ENCODE measurements around the gene USHBP1. TPM values are rescaled to one million over a fixed set of nuclear protein-coding genes. Genes with fewer than 3 reads are reported as not detected.

USHBP1 gene
- total and polyA plus RNA-seq, 2 of the 13 experiments (the other 11 are each of a cell fraction or from before 2014, with no cell fraction given), result 0.15 to 1.5 TPM

DNA sequence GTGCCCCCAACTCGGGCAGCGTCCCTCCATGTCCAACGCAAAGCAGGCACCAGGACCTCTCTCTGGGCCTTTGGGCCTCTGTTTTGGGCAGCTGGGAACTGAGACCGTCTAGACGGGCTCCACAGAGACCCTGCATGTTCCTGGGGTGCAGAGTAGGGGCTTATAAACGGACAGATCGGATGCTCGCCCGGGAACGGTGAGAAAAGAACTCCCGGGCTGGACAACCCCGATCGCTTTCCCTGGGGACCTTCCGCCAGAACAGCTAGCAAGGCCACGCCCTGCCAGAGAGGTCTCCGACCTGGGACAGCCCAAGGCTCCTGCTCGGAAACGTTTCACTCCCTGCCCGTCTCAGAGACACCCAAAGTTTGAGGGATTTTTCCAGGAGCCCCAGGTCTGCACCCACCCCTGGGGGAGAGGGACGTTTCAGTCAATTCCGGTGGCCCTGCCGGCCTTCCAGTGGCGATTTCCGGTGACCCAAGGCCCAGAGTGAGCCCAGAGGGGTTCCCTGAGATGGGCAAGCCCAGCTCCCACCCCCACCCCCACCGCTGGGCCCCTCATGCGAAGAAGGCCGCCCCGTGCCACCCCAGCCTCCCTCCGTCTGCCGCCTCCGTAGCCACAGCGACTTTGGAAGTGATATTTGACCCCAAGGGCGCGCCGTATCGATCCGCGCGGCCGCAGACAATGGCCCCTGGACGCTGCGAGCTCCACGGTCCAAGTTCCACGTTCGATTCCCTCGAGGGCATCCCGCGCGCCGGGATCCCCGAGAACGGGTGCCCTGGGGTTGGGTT lies 20.5 kb downstream of the USHBP1 start (continued):
- TF ChIP-seq ZNF44 (CRISPR knock-in tag; IDR thresholded peaks at IDR 0.05) (no peak), ETV5 (CRISPR knock-in tag; IDR thresholded peaks at IDR 0.05; ENCODE audit: borderline replicate concordance) (peak; percentile 66; the same call in 1 of the 2 replicates), ZSCAN25 (CRISPR knock-in tag; IDR thresholded peaks at IDR 0.05) (no peak), SALL2 (CRISPR knock-in tag; IDR thresholded peaks at IDR 0.05) (no peak), ZNF10 (CRISPR knock-in tag; IDR thresholded peaks at IDR 0.05; ENCODE audit: borderline replicate concordance, low read depth) (no peak), SOX6 (IDR thresholded peaks at IDR 0.05) (no peak), SOX6 (CRISPR knock-in tag; IDR thresholded peaks at IDR 0.05) (peak; percentile 94), PAWR (CRISPR knock-in tag; IDR thresholded peaks at IDR 0.05; ENCODE audit: borderline replicate concordance) (no peak), TBX3 (IDR thresholded peaks at IDR 0.05; ENCODE audit: borderline replicate concordance) (no peak)
- TF ChIP-seq, protein P1, sequence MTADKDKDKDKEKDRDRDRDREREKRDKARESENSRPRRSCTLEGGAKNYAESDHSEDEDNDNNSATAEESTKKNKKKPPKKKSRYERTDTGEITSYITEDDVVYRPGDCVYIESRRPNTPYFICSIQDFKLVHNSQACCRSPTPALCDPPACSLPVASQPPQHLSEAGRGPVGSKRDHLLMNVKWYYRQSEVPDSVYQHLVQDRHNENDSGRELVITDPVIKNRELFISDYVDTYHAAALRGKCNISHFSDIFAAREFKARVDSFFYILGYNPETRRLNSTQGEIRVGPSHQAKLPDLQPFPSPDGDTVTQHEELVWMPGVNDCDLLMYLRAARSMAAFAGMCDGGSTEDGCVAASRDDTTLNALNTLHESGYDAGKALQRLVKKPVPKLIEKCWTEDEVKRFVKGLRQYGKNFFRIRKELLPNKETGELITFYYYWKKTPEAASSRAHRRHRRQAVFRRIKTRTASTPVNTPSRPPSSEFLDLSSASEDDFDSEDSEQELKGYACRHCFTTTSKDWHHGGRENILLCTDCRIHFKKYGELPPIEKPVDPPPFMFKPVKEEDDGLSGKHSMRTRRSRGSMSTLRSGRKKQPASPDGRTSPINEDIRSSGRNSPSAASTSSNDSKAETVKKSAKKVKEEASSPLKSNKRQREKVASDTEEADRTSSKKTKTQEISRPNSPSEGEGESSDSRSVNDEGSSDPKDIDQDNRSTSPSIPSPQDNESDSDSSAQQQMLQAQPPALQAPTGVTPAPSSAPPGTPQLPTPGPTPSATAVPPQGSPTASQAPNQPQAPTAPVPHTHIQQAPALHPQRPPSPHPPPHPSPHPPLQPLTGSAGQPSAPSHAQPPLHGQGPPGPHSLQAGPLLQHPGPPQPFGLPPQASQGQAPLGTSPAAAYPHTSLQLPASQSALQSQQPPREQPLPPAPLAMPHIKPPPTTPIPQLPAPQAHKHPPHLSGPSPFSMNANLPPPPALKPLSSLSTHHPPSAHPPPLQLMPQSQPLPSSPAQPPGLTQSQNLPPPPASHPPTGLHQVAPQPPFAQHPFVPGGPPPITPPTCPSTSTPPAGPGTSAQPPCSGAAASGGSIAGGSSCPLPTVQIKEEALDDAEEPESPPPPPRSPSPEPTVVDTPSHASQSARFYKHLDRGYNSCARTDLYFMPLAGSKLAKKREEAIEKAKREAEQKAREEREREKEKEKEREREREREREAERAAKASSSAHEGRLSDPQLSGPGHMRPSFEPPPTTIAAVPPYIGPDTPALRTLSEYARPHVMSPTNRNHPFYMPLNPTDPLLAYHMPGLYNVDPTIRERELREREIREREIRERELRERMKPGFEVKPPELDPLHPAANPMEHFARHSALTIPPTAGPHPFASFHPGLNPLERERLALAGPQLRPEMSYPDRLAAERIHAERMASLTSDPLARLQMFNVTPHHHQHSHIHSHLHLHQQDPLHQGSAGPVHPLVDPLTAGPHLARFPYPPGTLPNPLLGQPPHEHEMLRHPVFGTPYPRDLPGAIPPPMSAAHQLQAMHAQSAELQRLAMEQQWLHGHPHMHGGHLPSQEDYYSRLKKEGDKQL (CRISPR knock-in tag; IDR thresholded peaks at IDR 0.05; ENCODE audit: low read depth), result no peak
- TF ChIP-seq, protein P2, sequence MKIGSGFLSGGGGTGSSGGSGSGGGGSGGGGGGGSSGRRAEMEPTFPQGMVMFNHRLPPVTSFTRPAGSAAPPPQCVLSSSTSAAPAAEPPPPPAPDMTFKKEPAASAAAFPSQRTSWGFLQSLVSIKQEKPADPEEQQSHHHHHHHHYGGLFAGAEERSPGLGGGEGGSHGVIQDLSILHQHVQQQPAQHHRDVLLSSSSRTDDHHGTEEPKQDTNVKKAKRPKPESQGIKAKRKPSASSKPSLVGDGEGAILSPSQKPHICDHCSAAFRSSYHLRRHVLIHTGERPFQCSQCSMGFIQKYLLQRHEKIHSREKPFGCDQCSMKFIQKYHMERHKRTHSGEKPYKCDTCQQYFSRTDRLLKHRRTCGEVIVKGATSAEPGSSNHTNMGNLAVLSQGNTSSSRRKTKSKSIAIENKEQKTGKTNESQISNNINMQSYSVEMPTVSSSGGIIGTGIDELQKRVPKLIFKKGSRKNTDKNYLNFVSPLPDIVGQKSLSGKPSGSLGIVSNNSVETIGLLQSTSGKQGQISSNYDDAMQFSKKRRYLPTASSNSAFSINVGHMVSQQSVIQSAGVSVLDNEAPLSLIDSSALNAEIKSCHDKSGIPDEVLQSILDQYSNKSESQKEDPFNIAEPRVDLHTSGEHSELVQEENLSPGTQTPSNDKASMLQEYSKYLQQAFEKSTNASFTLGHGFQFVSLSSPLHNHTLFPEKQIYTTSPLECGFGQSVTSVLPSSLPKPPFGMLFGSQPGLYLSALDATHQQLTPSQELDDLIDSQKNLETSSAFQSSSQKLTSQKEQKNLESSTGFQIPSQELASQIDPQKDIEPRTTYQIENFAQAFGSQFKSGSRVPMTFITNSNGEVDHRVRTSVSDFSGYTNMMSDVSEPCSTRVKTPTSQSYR (CRISPR knock-in tag; IDR thresholded peaks at IDR 0.05; ENCODE audit: borderline replicate concordance), result peak; percentile 76
- TF ChIP-seq, protein P3, sequence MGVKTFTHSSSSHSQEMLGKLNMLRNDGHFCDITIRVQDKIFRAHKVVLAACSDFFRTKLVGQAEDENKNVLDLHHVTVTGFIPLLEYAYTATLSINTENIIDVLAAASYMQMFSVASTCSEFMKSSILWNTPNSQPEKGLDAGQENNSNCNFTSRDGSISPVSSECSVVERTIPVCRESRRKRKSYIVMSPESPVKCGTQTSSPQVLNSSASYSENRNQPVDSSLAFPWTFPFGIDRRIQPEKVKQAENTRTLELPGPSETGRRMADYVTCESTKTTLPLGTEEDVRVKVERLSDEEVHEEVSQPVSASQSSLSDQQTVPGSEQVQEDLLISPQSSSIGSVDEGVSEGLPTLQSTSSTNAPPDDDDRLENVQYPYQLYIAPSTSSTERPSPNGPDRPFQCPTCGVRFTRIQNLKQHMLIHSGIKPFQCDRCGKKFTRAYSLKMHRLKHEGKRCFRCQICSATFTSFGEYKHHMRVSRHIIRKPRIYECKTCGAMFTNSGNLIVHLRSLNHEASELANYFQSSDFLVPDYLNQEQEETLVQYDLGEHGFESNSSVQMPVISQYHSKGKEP (CRISPR knock-in tag; IDR thresholded peaks at IDR 0.05), result no peak
- TF ChIP-seq, protein P4, sequence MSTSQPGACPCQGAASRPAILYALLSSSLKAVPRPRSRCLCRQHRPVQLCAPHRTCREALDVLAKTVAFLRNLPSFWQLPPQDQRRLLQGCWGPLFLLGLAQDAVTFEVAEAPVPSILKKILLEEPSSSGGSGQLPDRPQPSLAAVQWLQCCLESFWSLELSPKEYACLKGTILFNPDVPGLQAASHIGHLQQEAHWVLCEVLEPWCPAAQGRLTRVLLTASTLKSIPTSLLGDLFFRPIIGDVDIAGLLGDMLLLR (CRISPR knock-in tag; IDR thresholded peaks at IDR 0.05), result no peak

Data from HepG2 (cell line).